Uterus (tissue), 2 donors: ENCODE measurements around the gene LTV1.
"Not testable (repeated sequence)": the region's sequence is repeated elsewhere in the genome, so short reads cannot be mapped to it uniquely, and the experiment has no call there.

Experiments used
- POLR2A ChIP-seq, 2 donors: fragments of 450-650 bp; IDR thresholded peaks; one replicate each; pipeline ENCODE4 v1.6.1; 2016; ENCODE audit warnings: antibody characterized with exemption in 2 of 2, mild to moderate bottlenecking in 1 of 2, moderate library complexity in 1 of 2
- TF ChIP-seq, protein P1 (sequence below), 4 experiments: fragments of 200-600 bp in 2 of 4; fragments of 450-650 bp in 2 of 4; sonication (generic) in 2 of 4; IDR thresholded peaks; one replicate each; pipeline ENCODE4 v1.5.1; 2016 to 2019; ENCODE audit warnings: antibody characterized with exemption in 4 of 4, mild to moderate bottlenecking in 2 of 4, moderate library complexity in 1 of 4

DNA sequence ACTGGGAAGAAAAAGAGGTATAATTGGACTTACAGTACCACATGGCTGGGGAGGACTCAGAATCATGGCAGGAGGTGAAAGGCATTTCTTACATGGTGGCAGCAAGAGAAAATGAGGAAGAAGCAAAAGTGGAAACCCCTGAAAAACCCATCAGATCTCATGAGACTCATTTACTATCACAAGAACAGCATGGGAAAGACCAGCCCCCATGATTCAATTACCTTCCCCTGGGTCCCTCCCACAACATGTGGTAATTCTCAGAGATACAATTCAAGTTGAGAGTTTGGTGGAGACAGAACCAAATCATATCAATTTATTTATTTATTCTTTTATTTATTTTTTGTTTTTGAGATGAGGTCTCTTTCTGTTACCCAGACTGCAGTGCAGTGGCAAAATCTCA, 31.4 kb downstream of the LTV1 start:
- TF ChIP-seq, protein P1, sequence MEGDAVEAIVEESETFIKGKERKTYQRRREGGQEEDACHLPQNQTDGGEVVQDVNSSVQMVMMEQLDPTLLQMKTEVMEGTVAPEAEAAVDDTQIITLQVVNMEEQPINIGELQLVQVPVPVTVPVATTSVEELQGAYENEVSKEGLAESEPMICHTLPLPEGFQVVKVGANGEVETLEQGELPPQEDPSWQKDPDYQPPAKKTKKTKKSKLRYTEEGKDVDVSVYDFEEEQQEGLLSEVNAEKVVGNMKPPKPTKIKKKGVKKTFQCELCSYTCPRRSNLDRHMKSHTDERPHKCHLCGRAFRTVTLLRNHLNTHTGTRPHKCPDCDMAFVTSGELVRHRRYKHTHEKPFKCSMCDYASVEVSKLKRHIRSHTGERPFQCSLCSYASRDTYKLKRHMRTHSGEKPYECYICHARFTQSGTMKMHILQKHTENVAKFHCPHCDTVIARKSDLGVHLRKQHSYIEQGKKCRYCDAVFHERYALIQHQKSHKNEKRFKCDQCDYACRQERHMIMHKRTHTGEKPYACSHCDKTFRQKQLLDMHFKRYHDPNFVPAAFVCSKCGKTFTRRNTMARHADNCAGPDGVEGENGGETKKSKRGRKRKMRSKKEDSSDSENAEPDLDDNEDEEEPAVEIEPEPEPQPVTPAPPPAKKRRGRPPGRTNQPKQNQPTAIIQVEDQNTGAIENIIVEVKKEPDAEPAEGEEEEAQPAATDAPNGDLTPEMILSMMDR (IDR thresholded peaks at IDR 0.05) = not testable (repeated sequence)
- TF ChIP-seq POLR2A (IDR thresholded peaks at IDR 0.05) = not testable (repeated sequence)
